HG03460 (cell line): ENCODE data around the gene GADL1.

ENCODE experiments used
- ATAC-seq: cut with Tn5 transposase; IDR thresholded peaks from one replicate; pipeline ENCODE4 v1.9.1; 2021; ENCODE audit not compliant: unreplicated experiment

GADL1 gene

DNA sequence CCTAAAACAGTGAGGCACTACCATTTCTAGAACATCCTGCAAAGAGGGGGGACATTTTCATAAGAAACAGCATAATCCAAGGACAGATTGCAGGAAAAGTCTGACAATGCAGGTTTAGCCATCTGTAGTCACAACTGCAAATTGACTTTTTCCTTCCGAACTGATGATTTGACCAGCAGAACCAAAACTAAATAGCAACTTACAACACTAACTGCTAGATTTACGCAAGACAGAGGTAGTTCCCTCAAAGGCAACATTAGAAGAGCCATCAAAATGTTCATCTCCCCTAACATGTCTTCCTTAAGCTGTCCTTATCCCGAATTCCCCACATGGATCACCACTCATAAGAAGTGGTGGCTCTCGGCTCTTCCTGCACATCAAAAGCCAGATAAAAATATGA is 129.6 kb downstream of the GADL1 start:
- ATAC-seq = no peak

DNA sequence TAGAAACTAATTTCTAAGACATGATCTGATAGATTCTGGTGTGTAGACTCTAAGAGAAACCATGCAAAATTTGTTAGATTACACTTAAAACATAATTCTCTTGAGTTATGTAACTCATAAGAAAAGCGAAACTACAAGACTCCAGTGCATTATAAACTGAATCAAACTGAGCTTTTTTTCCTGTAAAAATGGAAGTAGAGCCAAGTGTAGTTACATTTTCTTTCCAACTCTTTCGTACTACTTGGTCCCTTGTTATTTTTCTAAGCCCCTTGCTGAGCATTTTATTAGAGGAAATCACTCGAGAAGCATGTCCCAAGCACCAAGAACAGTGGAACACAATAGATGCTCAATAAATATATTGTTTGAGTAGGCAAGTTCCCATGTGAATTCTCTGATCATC is 130.2 kb downstream of the GADL1 start:
- no peak for ATAC-seq

DNA sequence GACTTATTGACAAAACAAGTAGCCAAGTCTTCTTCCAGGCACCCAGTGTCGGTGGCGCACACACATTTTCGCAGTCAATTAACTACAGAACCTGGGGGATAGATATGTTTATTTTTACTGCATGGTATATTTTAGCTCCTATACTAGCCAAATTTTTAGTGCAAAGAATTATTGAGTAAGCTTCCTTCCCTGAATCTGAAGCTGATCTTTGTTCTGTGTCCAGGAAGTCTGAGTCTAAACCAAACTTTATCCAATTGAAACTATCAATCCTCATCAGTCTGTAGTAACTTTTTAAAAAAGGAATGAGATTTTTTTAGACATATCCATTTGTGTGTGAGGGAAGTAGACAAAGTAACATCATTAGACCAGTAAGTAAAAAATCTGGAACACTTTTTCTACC is 133.1 kb downstream of the GADL1 start:
- ATAC-seq = no peak

DNA sequence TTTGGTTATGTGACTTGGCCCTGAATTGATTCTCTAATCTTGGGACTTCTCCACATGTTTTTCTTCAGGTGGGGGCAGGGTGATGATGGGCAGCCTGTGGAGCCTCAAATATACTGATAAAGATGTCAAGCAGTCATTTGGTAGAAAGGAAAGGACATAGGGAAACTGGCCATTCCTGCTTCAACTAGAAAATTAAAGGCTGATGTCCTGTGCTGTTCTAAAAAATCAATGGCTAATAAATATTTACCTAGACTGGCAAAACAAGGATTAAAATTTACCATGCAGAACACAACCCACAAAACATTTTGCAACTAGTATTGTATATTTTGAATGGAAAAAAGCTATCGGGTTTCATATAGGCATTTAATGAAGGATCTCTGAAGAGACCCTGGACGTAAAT is 133.7 kb downstream of the GADL1 start:
- ATAC-seq = no peak

DNA sequence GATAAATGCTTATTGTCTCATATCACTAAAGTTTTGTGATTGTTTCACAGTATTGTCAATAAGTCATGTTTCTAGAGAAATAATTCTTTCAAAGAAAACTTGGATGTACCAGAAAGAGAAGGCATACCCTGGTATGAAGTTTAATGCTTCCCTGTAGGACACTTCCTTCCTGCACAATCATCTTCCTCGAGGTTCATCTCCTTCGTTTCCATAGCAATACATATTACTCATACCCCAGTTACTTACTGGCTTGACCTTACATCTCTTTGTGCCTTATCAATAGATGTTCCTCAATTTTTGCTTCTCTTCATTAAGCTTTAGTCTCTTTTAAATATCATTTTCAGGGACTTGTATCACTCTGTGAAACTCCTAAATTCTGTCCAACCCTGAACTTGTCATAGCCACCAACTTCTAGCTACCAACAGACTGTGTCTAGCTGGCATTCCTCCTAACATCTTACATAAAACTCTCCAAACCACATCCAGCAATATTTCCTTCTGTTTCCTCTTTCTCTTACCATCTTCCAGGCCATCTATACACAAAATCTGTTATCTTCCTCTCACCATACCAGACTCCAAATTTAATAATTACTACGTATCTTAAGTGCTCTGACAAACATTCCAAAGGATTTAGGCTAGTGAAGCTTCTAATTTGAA is 134.3 kb downstream of the GADL1 start:
- no peak for ATAC-seq

DNA sequence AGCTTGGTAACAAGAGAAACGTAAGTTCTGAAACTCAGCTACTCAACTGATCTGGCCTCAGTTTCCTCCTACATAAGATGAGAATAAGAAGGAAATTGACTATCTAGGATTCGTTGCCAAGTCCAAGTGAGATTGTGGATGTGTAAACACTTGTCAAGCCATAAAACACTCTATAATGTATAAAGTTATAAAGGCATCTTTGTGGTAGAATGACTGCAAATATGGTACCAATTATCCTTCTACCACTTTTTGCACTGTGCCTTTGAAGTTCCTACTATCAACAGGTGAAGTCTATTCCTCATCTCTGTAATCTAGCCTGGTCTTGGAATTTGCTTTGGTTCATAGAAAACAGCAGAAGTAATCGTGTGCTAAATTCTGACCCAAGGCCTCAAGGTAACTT is 138.2 kb downstream of the GADL1 start:
- ATAC-seq = no peak

DNA sequence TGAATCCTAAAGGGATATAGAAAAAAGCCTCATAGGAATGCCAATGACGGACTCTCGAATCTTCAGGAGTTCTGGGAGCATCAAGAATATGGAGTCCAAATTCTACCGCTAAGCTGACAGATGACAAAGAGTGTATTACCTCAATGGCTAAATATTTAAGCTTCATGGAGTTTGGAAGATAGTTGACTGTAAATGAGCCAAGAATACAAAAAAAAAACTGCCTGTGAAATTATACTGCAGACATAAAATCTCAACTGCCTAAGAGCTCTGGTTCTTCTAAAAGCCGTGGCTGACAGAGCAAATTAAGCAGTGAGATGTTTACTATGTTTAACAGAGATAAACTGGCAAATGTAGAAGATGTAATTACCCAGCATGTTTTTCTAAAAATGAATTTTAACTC is 140.0 kb downstream of the GADL1 start:
- ATAC-seq = no peak

DNA sequence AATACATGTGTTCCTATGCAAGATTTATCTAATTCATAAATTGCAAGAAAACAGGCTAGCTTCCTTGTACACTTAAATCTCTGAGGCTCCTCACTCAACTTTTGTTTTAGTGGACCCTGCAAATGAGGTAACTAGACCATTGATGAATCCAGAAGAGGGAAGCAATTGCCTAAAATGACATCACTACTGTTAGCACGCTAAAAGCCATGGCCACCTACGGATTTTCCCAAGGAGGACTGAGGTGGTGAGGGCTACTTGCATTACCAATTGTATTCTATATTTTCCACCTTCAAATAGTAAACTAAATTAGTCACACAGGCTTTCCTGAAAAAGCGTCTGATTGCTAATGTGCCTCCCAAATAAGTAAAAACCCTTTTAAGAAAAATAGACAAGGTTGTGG is 140.7 kb downstream of the GADL1 start:
- no peak for ATAC-seq

DNA sequence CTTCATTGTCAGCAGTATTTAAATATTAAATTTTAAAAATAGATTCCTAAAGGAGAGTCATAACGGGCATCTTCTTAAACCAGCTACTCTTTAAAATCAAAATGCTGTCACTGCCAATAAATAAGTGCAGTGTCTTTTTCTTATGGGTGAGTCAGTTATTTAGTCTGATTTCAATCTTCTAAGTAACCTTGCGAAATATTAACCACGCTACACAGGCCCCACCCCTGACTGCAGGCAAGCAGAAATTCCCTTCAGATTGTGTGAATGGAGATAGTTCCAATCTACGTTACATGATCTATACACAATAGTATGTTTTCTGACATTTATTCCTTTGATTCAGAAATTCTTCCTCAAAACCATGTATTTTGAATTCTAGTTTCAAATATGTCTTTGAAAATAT is 141.5 kb downstream of the GADL1 start:
- ATAC-seq = no peak

DNA sequence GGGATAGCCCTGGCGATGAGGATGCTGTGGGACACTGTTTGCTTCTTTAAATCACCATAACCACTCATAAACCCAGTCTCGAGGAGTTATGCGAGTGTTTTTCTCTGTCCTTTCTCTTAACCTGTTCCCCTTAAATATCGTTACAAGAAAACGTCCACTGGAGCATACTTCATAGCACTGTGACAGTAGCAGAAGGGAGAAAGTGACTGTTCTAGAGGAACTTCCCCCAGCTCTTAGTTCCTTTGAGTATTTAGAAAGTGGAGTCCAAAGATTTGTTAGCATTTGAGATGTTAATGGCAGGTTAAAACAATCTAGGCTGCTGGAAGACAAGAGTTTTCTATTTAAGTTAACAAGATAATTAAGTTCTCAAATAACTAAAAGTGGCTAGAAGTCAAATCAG is 142.0 kb downstream of the GADL1 start:
- no peak for ATAC-seq

DNA sequence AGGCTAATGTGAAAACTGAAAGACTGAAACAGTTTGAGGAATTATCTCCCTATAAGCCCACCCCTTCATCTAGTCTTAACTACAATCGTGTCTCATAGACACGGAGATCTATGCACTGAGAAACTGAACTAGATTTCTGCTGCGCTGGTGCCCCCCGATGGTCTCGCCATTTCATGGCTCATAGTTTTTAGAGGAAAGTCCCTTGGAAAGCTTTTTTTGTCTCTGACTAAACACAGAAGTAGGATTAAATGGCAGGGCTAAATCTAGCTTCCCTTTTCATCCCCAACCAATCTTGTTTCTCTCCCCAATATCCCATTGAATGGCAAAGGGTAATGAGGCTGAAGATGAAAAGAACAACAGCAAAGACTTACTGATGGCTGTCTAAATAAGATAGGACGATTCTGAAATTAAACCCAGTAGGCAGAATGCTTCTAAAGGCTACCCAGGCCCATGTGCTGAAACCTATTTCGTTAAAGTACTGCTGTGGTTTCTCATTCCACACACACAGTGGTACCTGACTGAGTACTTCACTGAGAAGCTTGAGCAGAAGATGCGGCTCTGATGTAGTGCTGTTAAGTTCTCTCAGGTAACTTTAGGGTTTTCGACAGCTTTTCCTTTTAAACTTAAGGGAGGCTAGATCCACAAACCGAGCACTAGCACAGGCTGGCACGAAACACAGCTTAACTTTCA is 142.7 kb downstream of the GADL1 start:
- ATAC-seq = no peak

DNA sequence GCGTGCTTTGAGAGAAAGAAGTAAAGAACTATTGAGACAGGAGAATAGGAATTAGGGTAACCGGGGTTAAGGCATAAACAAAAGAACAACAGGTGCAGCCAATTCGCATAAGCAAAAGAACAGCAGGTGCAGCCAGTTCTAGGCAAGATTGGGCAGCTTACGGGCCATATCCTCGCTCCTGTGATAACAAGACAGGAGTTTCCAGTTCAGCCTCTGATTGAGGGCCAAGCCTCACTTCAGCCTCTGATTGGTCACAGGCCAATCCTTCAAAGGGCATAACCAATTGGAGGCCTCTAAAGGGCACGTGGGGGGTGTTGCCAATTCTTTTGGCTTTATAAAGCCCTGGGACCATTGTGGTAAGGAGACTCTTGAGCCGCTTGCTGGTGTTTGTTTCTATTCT is 143.5 kb downstream of the GADL1 start:
- no peak for ATAC-seq

DNA sequence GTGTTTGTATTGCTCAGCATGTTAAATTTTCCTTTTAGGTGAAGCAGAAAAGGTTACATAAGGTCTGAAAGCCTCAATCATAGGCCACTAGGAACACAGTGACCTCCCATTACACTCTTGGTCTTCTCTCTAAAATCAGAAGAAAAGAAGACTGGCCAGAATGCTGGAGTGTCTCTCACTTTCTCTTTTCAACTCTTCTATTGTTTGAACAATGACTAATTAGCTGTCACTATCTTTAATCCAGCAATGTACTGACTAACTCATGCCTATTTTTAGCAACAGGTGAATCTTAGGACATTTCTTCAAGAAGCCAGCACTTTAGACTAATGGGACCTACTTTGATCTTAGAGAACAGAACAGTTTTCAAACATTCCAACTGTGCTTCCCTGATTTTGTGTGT is 145.2 kb downstream of the GADL1 start:
- no peak for ATAC-seq

DNA sequence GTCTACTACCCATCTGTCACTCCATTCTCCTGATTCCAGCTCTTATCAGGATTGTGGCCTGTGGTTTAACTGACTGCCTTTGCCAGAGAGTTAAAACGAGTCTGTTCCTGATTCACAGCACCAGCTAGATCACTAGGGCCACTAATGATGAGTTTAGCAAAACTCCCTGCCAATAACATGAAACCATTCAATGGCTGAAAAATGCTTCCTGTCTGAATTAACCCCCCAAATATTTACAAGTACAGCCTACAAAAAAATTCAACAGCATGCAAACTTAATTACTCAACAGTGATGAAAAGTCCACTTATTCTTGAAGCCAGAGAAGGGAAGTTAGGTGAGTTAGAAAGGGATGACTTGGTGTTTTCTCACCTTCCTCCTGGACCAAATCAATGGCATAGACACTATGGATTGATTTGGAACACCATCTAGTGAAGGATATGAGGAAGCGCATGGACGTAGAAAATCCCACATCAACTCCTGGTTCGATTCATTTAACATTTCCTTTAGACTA is 146.6 kb downstream of the GADL1 start:
- ATAC-seq = no peak

DNA sequence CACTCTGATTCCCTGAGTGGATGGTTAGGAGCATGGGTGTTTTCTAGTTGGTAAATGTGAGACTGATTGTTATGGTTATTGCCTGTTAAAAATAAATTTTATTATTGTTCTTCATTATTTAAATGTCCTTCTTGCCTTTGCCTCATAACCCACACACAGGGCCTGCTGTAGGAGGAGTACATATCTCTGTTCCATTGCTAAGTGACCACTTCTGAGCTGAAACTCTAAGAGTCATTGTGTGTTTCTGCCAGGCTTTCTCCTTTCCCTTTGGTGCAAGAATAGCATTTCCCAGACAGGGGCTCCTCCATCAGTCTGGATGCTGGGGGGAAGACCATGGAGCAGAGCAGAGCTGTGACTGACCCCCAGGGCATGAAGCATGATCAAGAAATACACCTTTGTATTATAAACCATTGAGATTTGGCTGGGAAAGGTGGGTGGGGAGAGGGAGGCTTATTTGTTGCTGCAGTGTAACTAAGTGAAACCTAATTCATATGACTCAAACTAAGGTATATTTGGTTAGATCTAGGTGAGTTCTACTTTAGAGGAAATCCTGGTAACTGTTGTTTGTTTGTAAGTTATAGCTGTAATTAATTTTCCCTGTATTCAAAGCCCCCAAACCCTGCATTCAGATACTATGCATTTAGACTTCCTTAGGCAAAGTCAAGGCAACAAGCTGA is 150.7 kb downstream of the GADL1 start:
- ATAC-seq = no peak

DNA sequence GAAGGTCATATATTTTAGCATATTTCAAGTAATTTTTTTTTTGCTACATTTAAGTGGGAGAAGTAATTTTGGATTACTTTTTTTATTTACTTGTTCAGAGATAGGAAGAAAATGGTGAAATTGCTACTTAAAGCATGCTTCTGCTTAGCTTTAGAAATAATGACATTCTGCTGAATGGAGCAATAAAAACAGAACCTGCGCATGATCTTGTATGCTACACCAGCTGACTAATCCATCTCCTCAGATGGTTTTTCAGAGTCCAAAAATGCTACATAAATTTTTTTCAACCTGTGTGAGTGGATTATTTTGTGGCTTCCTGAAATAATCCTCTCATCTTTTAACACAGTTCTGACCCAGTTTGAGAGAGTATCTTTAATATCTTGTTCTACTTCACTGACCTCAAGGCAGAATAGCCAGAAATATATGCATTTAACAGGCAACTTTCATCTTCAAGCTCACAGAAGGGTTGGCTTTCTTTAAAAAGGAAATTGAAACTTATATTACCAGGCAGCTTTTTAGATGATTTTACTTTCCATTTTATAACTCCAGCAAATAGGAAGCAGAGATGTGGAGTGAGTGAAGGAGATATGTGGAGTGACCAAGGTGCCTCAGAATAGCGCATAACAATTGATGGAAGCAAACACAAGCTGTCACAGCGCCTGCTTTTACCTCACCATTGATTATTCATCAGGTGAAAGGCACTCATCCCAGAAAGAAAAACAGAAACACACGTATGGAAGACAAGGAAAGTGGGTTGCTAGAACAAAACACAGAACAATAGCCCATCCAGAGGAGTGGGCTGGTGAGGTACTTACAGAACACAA is 151.5 kb downstream of the GADL1 start:
- no peak for ATAC-seq

DNA sequence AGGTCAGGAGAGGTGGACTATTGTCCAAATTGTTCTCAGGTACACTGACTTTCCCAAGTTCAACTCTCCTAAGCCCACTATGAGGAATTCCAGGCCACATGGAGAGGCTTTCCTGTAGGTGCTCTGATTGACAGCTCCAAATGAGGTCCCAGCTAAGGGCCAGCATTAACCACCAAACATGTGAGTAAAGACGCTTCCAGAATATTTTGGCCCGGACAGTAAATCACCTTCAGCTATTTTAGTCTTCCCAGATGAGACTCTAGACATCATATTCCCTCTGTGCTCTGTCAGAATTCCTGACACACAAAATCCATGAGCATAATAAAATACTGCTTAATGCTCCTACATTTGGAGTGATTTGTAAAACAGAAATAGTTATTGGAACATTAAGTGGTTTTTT is 152.6 kb downstream of the GADL1 start:
- ATAC-seq = no peak

DNA sequence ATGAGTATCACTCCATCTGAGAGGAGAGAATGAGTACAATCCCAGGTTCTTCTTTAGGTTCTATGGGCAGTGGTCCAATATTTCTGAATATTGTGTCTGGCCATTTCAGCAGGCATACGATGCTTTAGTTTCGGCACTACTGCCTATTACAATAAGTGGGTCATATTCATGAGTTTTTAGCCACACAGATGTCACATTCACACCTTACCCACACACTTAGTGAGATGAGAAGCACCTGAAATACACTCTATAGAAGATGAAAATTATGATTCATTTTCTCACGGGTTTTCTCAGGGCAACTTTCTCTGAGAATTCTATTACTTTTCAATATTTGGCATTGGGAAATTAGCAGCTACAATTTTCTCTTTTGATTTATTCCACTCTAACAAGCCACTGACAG is 155.9 kb downstream of the GADL1 start:
- no peak for ATAC-seq

DNA sequence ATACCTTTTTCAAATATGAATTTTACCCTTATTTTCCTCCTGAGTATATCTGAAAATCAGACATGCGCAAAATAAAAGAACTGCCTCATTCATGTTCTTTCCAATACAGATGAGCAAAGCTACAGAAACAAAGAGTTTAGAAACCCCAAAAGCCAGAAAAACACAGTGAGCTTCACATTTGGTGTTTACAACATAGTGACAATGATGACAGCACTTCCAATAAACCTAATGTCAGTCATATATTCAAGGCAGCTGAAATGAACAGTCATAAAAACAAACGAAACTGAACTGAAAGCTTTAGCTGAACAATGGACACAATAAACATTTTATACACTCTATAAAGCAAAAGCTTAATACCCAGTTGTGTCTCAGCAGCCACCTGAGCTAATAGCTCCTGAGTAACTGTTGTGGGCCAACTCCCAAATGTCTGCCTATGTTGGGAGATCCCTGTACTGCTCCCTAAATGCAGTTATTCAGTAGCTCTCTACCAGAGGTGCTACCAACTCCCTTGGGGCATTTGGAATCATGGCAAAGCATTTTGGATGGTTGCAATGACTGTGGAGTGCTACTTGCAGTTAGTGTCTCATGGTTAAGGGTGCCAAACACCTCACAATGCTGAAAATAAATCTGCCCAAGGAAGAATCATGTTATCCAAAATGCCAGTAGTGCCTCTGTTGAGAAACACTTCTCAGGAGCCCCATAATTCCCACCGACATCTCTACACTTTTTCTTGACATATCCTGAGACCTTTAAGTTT is 156.5 kb downstream of the GADL1 start:
- ATAC-seq = no peak

DNA sequence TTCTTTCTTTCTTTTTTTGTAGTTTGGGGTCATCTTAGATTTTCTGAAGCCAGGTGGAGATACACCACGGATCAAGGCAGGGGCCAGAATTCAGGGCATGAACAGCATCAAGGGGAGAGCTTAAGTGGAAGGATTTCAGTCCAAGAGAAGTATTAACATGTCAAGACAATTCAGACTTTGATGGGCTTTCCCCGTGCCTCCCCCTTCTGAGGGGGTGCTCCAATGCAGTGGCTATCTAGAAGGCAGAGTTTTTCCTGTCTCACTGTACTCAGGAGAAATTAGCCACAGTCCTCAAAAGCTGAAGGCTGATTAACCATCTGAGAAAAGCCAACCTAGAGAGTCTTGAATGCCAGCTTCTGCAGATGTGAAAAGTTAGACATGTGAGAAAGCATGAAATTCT is 160.8 kb downstream of the GADL1 start:
- no peak for ATAC-seq

DNA sequence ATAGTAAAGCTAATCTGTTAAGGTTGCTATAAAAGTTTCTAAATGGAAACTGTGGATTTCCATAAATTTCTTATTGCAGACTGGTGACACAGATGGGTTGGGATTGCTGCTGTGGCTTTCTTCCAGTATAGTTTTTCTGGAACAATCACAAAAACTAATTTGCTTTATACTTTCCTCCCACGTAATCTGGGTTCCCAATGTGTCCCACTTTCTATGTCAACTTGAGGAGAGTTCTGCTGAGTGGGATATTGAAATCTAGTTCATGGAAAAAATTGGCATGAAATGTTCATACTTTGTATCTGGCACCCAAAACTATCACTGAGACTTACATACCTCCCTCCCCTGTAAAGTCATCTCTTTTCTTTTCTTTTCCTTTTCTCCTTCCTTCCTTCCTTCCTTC is 161.3 kb downstream of the GADL1 start:
- ATAC-seq = no peak
